ENCODE results near the gene F5. TPM values are rescaled to one million over a fixed set of nuclear protein-coding genes. Genes with fewer than 3 reads are reported as not detected.

F5 gene
- total and polyA plus RNA-seq, 2 experiments from 2014 or later: 0.16 TPM; not detected in 1

DNA sequence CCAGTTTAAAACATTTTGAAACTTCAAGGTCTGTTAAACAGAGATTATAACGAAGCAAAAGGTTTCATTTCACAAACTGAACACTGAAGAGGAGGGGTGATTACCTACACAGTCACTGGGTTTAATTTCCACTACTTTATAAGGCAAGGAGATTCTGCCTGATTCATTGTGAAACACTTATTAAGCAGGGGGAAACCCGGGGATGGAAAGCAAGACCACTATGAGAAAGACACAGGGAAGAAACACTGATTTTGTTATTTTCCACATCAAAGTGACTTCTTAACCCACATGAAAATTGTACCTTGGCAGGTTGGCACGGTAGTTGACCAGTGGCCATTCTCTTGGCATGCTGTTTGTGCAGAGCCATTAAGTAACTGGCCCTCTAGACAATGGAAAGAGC is 8.1 kb upstream of the F5 start:
- ATAC-seq (no peak), DNase-seq (ENCODE audit: low spot score) (no peak)
- Histone ChIP-seq H3K4me2 (no peak overlapping the region), H2AFZ (no peak overlapping the region), H3F3A (replicated peaks; ENCODE audit: low read depth) (no peaks in the 10 kb centered on the region), H3K79me2 (replicated peaks; ENCODE audit: insufficient read depth) (no peaks in the 10 kb centered on the region), H3K27me3 (ENCODE audit: insufficient read depth) (no peaks in the 10 kb centered on the region), H3K4me3 (no peak overlapping the region), H3K27ac (ENCODE audit: low read depth) (no peak overlapping the region), H4K20me1 (replicated peaks; ENCODE audit: insufficient read depth) (no peaks in the 10 kb centered on the region), H3K9me2 (ENCODE audit: insufficient read depth) (no peaks in the 10 kb centered on the region), H3K36me3 (ENCODE audit: insufficient read depth) (no peaks in the 10 kb centered on the region), H3K4me1 (ENCODE audit: insufficient read depth) (no peaks in the 10 kb centered on the region)
- no peak for TF ChIP-seq JUNB (IDR thresholded peaks at IDR 0.05; ENCODE audit: unreplicated experiment)
- no peak for TF ChIP-seq CTCF (conservative IDR thresholded peaks at IDR 0.05; ENCODE audit: low read depth in 2 of 2)
- TF ChIP-seq, protein P1, sequence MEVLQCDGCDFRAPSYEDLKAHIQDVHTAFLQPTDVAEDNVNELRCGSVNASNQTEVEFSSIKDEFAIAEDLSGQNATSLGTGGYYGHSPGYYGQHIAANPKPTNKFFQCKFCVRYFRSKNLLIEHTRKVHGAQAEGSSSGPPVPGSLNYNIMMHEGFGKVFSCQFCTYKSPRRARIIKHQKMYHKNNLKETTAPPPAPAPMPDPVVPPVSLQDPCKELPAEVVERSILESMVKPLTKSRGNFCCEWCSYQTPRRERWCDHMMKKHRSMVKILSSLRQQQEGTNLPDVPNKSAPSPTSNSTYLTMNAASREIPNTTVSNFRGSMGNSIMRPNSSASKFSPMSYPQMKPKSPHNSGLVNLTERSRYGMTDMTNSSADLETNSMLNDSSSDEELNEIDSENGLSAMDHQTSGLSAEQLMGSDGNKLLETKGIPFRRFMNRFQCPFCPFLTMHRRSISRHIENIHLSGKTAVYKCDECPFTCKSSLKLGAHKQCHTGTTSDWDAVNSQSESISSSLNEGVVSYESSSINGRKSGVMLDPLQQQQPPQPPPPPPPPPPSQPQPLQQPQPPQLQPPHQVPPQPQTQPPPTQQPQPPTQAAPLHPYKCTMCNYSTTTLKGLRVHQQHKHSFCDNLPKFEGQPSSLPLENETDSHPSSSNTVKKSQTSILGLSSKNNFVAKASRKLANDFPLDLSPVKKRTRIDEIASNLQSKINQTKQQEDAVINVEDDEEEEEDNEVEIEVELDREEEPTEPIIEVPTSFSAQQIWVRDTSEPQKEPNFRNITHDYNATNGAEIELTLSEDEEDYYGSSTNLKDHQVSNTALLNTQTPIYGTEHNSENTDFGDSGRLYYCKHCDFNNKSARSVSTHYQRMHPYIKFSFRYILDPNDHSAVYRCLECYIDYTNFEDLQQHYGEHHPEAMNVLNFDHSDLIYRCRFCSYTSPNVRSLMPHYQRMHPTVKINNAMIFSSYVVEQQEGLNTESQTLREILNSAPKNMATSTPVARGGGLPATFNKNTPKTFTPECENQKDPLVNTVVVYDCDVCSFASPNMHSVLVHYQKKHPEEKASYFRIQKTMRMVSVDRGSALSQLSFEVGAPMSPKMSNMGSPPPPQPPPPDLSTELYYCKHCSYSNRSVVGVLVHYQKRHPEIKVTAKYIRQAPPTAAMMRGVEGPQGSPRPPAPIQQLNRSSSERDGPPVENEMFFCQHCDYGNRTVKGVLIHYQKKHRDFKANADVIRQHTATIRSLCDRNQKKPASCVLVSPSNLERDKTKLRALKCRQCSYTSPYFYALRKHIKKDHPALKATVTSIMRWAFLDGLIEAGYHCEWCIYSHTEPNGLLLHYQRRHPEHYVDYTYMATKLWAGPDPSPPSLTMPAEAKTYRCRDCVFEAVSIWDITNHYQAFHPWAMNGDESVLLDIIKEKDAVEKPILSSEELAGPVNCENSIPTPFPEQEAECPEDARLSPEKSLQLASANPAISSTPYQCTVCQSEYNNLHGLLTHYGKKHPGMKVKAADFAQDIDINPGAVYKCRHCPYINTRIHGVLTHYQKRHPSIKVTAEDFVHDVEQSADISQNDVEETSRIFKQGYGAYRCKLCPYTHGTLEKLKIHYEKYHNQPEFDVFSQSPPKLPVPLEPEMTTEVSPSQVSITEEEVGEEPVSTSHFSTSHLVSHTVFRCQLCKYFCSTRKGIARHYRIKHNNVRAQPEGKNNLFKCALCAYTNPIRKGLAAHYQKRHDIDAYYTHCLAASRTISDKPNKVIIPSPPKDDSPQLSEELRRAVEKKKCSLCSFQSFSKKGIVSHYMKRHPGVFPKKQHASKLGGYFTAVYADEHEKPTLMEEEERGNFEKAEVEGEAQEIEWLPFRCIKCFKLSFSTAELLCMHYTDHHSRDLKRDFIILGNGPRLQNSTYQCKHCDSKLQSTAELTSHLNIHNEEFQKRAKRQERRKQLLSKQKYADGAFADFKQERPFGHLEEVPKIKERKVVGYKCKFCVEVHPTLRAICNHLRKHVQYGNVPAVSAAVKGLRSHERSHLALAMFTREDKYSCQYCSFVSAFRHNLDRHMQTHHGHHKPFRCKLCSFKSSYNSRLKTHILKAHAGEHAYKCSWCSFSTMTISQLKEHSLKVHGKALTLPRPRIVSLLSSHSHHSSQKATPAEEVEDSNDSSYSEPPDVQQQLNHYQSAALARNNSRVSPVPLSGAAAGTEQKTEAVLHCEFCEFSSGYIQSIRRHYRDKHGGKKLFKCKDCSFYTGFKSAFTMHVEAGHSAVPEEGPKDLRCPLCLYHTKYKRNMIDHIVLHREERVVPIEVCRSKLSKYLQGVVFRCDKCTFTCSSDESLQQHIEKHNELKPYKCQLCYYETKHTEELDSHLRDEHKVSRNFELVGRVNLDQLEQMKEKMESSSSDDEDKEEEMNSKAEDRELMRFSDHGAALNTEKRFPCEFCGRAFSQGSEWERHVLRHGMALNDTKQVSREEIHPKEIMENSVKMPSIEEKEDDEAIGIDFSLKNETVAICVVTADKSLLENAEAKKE (CRISPR knock-in tag; IDR thresholded peaks at IDR 0.05): no peak
- TF ChIP-seq, protein P2, sequence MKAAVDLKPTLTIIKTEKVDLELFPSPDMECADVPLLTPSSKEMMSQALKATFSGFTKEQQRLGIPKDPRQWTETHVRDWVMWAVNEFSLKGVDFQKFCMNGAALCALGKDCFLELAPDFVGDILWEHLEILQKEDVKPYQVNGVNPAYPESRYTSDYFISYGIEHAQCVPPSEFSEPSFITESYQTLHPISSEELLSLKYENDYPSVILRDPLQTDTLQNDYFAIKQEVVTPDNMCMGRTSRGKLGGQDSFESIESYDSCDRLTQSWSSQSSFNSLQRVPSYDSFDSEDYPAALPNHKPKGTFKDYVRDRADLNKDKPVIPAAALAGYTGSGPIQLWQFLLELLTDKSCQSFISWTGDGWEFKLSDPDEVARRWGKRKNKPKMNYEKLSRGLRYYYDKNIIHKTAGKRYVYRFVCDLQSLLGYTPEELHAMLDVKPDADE (IDR thresholded peaks at IDR 0.05): no peak
- no peak for TF ChIP-seq CREB1 (CRISPR knock-in tag; IDR thresholded peaks at IDR 0.05; ENCODE audit: low read depth)
- no peak for TF ChIP-seq POLR2AphosphoS5 (IDR thresholded peaks at IDR 0.05; ENCODE audit: low read depth)
- no peak for TF ChIP-seq NANOG (IDR thresholded peaks at IDR 0.05; ENCODE audit: borderline replicate concordance)
- TF ChIP-seq EZH2phosphoT487 (IDR thresholded peaks at IDR 0.05; ENCODE audit: unreplicated experiment): no peak
- no peak for TF ChIP-seq ZNF114 (CRISPR knock-in tag; IDR thresholded peaks at IDR 0.05)
- TF ChIP-seq EZH2 (IDR thresholded peaks at IDR 0.05; ENCODE audit: low read depth, unreplicated experiment): no peak
- no peak for TF ChIP-seq ZNF331 (CRISPR knock-in tag; IDR thresholded peaks at IDR 0.05; ENCODE audit: low read depth)
- no peak for TF ChIP-seq STAT1 (IDR thresholded peaks at IDR 0.05; ENCODE audit: unreplicated experiment)
- TF ChIP-seq, protein P3, sequence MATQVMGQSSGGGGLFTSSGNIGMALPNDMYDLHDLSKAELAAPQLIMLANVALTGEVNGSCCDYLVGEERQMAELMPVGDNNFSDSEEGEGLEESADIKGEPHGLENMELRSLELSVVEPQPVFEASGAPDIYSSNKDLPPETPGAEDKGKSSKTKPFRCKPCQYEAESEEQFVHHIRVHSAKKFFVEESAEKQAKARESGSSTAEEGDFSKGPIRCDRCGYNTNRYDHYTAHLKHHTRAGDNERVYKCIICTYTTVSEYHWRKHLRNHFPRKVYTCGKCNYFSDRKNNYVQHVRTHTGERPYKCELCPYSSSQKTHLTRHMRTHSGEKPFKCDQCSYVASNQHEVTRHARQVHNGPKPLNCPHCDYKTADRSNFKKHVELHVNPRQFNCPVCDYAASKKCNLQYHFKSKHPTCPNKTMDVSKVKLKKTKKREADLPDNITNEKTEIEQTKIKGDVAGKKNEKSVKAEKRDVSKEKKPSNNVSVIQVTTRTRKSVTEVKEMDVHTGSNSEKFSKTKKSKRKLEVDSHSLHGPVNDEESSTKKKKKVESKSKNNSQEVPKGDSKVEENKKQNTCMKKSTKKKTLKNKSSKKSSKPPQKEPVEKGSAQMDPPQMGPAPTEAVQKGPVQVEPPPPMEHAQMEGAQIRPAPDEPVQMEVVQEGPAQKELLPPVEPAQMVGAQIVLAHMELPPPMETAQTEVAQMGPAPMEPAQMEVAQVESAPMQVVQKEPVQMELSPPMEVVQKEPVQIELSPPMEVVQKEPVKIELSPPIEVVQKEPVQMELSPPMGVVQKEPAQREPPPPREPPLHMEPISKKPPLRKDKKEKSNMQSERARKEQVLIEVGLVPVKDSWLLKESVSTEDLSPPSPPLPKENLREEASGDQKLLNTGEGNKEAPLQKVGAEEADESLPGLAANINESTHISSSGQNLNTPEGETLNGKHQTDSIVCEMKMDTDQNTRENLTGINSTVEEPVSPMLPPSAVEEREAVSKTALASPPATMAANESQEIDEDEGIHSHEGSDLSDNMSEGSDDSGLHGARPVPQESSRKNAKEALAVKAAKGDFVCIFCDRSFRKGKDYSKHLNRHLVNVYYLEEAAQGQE (IDR thresholded peaks at IDR 0.05; ENCODE audit: unreplicated experiment): no peak
- H3K4me3 Mint-ChIP-seq: no peak overlapping the region
- no peak overlapping the region for H3K27ac Mint-ChIP-seq
- H3K36me3 Mint-ChIP-seq (ENCODE audit: low read depth): no peaks in the 10 kb centered on the region
- H3K9me3 Mint-ChIP-seq: no peaks in the 10 kb centered on the region
- peaks cover 6% of the 10 kb centered on the region for H3K27me3 Mint-ChIP-seq (ENCODE audit: insufficient read depth, low read depth, poor library complexity)
- H3K4me1 Mint-ChIP-seq: no peaks in the 10 kb centered on the region
